ENCODE results near the gene CHIC2. TPM values are rescaled to one million over a fixed set of nuclear protein-coding genes. Genes with fewer than 3 reads are reported as not detected.
"Not testable (repeated sequence)": the region's sequence is repeated elsewhere in the genome, so short reads cannot be mapped to it uniquely, and the experiment has no call there.

Gene CHIC2
- total RNA-seq, 6 experiments from 2014 or later, result 23.5 to 30.2 (median 27.5) TPM

- no peaks in the 10 kb centered on the region for H3K27me3 Mint-ChIP-seq (ENCODE audit: insufficient read depth)
- DNase-seq, result no peak
- no peaks in the 10 kb centered on the region for H3K9me3 Mint-ChIP-seq
- H3K36me3 Mint-ChIP-seq (ENCODE audit: low read depth), result no peaks in the 10 kb centered on the region
- TF ChIP-seq CTCF (IDR thresholded peaks at IDR 0.05), result no peak
- H3K4me3 Mint-ChIP-seq, result no peak overlapping the region
- H3K27ac Mint-ChIP-seq, result no peak overlapping the region
- peaks cover 19% of the 10 kb centered on the region for H3K4me1 Mint-ChIP-seq (ENCODE audit: low read depth)
Observed at GRCh38 chr4:54027311-54027710, 37.1 kb downstream of the CHIC2 start.

DNA sequence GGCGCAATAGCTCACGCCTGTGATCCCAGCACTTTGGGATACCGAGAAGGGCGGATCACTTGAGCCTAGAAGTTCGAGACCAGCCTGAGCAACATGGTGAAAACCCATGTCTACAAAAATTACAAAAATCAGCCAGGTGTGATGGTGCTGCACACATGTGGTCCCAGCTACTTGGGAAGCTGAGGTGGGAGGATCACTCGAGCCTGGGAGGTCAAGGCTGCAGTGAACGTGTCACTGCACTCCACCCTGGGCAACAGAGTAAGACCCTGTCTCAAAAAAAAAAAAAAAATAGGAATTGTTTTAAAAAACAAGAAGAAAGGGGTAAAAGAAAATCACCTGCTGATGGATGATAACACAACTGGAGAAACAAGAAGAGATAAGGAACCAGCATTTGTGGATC lies 38.8 kb downstream of the CHIC2 start:
- Mint-ChIP-seq H3K9me3 (no peaks in the 10 kb centered on the region), H3K4me1 (ENCODE audit: low read depth) (peaks cover 19% of the 10 kb centered on the region), H3K4me3 (no peak overlapping the region)

DNA sequence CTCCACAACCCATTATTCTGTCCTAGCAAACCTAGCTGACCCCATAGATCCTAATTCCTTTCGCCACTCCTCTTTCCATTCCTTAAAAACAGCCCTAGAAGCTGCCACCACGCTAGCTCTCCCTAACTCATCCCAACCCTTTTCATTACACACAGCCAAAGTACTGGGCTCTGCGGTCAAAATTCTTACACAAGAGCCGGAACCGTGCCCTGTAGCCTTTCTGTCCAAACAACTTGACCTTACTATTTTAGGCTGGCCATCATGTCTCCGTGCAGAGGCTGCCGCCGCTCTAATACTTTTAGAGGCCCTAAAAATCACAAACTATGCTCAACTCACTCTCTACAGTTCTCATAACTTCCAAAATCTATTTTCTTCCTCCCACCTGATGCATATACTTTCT lies 41.4 kb downstream of the CHIC2 start:
- H3K36me3 Mint-ChIP-seq (ENCODE audit: low read depth); H3K27me3 Mint-ChIP-seq (ENCODE audit: insufficient read depth); H3K4me3 Mint-ChIP-seq; H3K9me3 Mint-ChIP-seq; DNase-seq; H3K4me1 Mint-ChIP-seq (ENCODE audit: low read depth); H3K27ac Mint-ChIP-seq: not testable (repeated sequence)

More for the DNA sequence above, 38.8 kb downstream of the CHIC2 start:
- H3K27me3 Mint-ChIP-seq (ENCODE audit: insufficient read depth), result no peaks in the 10 kb centered on the region
- no peaks in the 10 kb centered on the region for H3K36me3 Mint-ChIP-seq (ENCODE audit: low read depth)
- no peak for TF ChIP-seq CTCF (IDR thresholded peaks at IDR 0.05)
- DNase-seq, result no peak
- no peak overlapping the region for H3K27ac Mint-ChIP-seq

- H3K27me3 Mint-ChIP-seq (ENCODE audit: insufficient read depth), result no peaks in the 10 kb centered on the region
- no peaks in the 10 kb centered on the region for H3K9me3 Mint-ChIP-seq
- peaks cover 7% of the 10 kb centered on the region; the same call in 1 of the 2 replicates for H3K4me1 Mint-ChIP-seq (ENCODE audit: low read depth)
- no peak for TF ChIP-seq CTCF (IDR thresholded peaks at IDR 0.05)
- DNase-seq, result no peak
- H3K36me3 Mint-ChIP-seq (ENCODE audit: low read depth), result no peaks in the 10 kb centered on the region
- no peak overlapping the region for H3K27ac Mint-ChIP-seq
- no peak overlapping the region for H3K4me3 Mint-ChIP-seq
Observed at GRCh38 chr4:54017974-54018373, 46.4 kb downstream of the CHIC2 start.

DNA sequence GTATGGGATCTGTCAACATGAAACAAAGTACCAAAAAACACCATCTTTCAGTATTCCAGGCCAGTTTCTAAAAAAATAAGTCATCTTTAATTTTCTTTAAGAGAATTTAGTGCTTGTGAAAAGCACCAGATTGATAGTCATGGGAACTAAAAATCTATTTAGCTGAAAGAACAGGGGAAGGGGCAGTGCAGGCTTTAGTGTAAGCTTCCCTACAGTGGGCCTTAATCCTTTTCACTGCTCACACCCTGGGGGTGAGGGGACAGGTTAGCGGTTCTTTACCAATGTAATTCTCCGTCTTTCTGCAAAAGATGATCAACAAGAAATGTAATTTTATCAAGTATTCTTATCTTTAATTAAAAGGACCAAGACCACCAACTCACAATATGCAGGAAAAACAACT lies 47.1 kb downstream of the CHIC2 start:
- peaks cover 7% of the 10 kb centered on the region; the same call in 1 of the 2 replicates for H3K4me1 Mint-ChIP-seq (ENCODE audit: low read depth)
- TF ChIP-seq CTCF (IDR thresholded peaks at IDR 0.05), result no peak
- H3K9me3 Mint-ChIP-seq, result no peaks in the 10 kb centered on the region
- H3K27me3 Mint-ChIP-seq (ENCODE audit: insufficient read depth), result no peaks in the 10 kb centered on the region
- H3K4me3 Mint-ChIP-seq, result no peak overlapping the region
- no peak for DNase-seq
- peaks cover 3% of the 10 kb centered on the region; the same call in 1 of the 2 replicates for H3K36me3 Mint-ChIP-seq (ENCODE audit: low read depth)
- H3K27ac Mint-ChIP-seq, result no peak overlapping the region

GRCh38 chr4:54016504-54016903 lies 47.9 kb downstream of the CHIC2 start:
- H3K36me3 Mint-ChIP-seq (ENCODE audit: low read depth), result peaks cover 3% of the 10 kb centered on the region; the same call in 1 of the 2 replicates
- no peak for TF ChIP-seq CTCF (IDR thresholded peaks at IDR 0.05)
- H3K9me3 Mint-ChIP-seq, result no peaks in the 10 kb centered on the region
- no peak overlapping the region for H3K27ac Mint-ChIP-seq
- no peak for DNase-seq
- no peaks in the 10 kb centered on the region for H3K27me3 Mint-ChIP-seq (ENCODE audit: insufficient read depth)
- H3K4me3 Mint-ChIP-seq, result no peak overlapping the region
- peaks cover 7% of the 10 kb centered on the region; the same call in 1 of the 2 replicates for H3K4me1 Mint-ChIP-seq (ENCODE audit: low read depth)
